Inferior parietal cortex (tissue), 1 donor: ENCODE results near the gene CIITA.
A peak's percentile ranks its signal among the peaks of the same experiment; 100 is the strongest.
"Not testable (repeated sequence)": the region's sequence is repeated elsewhere in the genome, so short reads cannot be mapped to it uniquely, and the experiment has no call there.

Source experiments
- DNase-seq: peaks from one replicate; pipeline ENCODE4 v3.0.0-alpha.2; 2016; ENCODE audit errors: extremely low spot score

The CIITA gene

GRCh38 chr16:10876799-10877341, at the start of gene CIITA:
CIITA (plus strand) TSS chr16:10877202; CDS start chr16:10877331, 129 bp downstream.
- peak; percentile 25 for DNase-seq

GRCh38 chr16:10827691-10828341, 49.2 kb upstream of the CIITA start:
- DNase-seq: no peak

GRCh38 chr16:10828851-10829366, 48.1 kb upstream of the CIITA start:
- peak; percentile 64 for DNase-seq

- DNase-seq: not testable (repeated sequence)
Observed at GRCh38 chr16:10829390-10830098, 47.5 kb upstream of the CIITA start.

- not testable (repeated sequence) for DNase-seq
Observed at GRCh38 chr16:10830240-10830639, 46.8 kb upstream of the CIITA start.

GRCh38 chr16:10831894-10832886, 44.8 kb upstream of the CIITA start:
- no peak for DNase-seq

GRCh38 chr16:10833271-10833670, 43.7 kb upstream of the CIITA start:
- DNase-seq: no peak

GRCh38 chr16:10834130-10834529, 42.9 kb upstream of the CIITA start:
- DNase-seq: no peak

GRCh38 chr16:10834766-10835165, 42.2 kb upstream of the CIITA start:
- DNase-seq: no peak

- no peak for DNase-seq
Observed at GRCh38 chr16:10835281-10835931, 41.6 kb upstream of the CIITA start.

GRCh38 chr16:10836174-10836853, 40.7 kb upstream of the CIITA start:
- no peak for DNase-seq

- DNase-seq: no peak
Observed at GRCh38 chr16:10838621-10839278, 38.3 kb upstream of the CIITA start.

GRCh38 chr16:10839279-10839666, 37.7 kb upstream of the CIITA start:
- no peak for DNase-seq

- no peak for DNase-seq
Observed at GRCh38 chr16:10840703-10841102, 36.3 kb upstream of the CIITA start.

GRCh38 chr16:10846213-10846998, 30.6 kb upstream of the CIITA start:
- DNase-seq: no peak

- DNase-seq: no peak
Observed at GRCh38 chr16:10847176-10847575, 29.8 kb upstream of the CIITA start.

GRCh38 chr16:10849736-10850477, 27.1 kb upstream of the CIITA start:
- no peak for DNase-seq

- DNase-seq: no peak
Observed at GRCh38 chr16:10850478-10850850, 26.5 kb upstream of the CIITA start.

- DNase-seq: no peak
Observed at GRCh38 chr16:10851512-10851911, 25.5 kb upstream of the CIITA start.
